HuH-7 (cell line): ENCODE measurements around the gene PTPRN2.

Experiments
- DNase-seq: peaks from one replicate; pipeline ENCODE4 v3.0.0; 2011; ENCODE audit warnings: low spot score

PTPRN2 gene

DNA sequence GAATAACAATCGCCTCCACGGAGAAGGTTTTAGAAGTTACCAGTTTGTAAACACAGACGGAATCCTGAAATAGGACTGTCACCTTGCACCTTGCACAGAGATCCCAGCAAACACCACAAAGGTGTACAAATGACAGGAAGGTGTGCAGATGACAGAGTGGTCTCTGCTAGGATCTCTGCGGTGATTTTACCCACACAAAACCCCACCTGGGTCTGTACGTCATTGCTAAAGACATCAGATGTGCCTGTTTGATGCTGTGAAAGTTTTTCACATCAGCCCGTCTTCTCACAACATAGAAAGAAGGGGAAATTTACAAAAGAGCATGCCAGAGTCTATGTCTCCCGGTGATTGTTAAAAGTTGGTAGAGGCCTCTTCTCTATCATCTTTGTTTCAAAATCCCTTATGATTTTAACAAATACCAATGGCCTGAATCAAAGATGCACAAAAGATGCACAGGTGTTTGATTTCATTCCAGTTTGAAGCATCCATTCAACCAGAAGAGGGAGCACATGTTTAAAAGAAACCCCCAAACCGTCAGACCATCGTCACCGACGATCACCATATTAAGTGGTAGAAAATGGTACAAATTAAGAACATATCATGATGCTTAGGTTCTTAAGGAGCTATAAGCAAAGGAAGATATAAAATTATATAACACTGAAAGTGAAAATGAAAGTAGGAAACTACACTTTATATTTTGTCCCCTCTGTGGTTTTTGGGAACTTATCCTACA is 576.5 kb downstream of the PTPRN2 start:
- DNase-seq, result no peak

DNA sequence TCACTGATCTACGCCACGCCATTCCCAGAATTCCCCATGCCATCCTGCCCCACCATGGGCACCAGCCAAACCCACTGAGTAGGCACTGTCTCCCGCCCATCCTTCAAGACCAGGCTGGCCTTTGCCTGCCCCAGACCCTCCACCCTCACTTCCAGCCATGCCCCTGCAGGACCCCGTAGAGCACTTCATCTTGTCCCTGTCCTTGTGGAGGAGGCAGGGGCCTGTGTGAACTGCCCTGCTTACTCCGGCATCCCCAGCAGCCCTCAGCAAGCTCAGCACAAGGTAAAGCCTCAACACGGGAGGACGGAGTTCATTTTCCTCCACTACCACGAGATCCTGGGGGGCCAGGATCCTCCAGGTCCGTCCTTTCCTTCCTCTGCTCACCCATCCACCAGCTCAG is 577.7 kb downstream of the PTPRN2 start:
- DNase-seq, result no peak

DNA sequence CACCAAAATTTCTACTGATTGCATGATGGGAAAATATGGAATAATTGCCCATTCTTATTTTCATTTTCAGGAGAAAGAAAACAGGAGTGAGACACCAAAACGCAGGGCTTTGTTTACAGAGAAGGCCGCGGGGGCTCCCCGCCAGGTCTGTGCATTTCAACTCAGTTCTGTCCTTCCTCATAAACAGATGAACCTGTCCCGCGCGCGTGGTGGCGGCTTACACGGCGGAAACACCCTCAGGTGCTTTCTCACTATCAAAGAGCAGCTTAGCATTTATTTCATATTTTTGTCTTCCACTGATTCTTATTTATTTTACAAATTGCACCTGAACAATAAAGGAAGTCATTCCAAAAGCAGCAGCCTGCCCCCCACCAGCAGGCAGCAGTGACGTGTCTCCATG is 579.4 kb downstream of the PTPRN2 start:
- DNase-seq, result no peak

- no peak for DNase-seq
Observed at GRCh38 chr7:158007697-158008257, 579.8 kb downstream of the PTPRN2 start.

DNA sequence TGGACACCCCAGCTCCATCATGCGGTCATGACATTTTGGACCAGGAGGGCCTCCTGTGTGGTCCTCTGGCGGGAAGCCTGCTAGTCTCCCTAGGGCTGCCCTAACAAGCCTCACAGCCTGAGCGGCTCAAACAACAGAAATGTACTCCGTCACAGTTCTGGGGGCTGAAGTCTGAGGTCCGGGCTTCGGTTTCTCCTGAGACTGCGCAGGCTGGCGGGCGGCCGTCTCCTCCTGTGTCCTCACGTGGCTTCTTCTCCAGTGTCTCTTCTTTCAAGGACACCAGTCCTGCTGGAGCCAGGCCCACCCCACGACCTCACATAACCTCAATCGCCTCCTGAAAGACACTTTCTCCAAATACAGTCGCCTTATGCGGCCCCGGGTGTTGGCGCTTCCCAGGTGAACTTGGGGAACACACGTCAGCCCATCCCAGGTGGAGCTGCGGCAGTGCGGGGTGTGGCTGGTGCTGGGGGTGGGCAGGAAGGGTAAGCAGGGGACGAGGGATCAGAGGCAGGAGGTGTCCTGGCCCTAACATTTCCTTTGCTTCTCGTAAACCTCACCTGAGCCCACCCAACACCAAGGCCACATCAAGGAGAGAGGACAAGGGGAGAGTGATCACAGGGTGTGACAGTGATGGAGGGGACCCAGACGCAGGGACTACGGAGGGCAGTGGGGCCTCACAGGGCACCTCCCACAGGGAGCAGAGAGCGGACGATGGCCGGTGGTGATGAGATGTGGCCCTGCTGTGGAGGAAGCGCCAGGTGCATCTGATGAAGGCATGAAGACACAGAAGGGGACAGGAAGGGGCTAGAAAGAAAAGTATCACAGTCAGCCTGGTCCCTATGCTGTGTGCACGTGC is 580.6 kb downstream of the PTPRN2 start:
- no peak for DNase-seq

GRCh38 chr7:158005531-158005930 is 582.1 kb downstream of the PTPRN2 start:
- no peak for DNase-seq

DNA sequence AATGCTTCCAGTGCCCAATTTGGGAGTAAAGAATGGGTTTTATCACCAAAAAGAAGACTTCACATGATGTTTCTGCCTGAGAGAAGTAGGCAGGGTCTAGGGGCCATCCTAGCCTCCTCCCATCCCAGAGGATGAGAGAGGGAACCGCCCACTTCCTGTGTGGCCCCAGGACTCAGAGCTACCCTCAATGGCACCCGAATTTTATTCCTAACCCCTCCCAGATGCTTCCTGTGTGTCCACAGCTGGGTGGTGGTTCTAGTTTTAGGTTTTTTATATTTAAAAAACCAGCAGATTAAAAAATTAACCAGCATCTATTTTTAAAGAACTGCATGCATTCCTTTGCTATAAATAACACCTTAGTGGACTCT is 583.5 kb downstream of the PTPRN2 start:
- no peak for DNase-seq

- no peak for DNase-seq
Observed at GRCh38 chr7:158003441-158004122, 584.0 kb downstream of the PTPRN2 start.

DNA sequence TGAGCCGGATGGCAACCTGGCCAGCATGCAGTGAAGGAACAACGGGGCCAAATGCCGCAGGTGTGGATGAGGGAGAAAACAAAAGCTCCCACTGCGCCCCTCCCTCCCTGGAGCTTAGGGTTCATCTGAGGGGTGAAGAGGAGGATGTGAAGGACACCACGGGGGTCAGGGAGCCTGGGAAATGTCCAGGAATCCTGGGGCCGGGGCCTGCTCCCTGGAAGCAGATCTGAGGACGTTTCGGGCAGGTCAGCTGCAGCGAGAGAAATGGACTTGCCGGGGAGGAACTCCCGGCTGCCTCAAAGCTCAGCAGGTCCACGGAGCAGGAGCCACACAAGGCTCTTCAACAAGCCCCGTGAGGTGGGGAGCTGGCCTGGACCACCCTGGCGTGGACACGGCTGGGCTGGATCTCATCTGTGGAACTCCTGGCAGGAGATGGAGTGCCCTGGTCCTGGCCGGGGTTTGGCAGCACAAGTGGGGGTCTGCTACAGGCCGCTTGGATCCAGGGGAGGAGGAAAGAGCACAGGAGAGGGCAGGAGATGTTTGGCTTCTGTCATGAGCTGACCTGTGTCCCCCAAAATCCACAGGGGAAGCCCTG is 585.0 kb downstream of the PTPRN2 start:
- DNase-seq, result no peak

GRCh38 chr7:158001621-158002320 is 585.9 kb downstream of the PTPRN2 start:
- no peak for DNase-seq

GRCh38 chr7:158001003-158001402 is 586.6 kb downstream of the PTPRN2 start:
- no peak for DNase-seq

GRCh38 chr7:158000160-158000559 is 587.5 kb downstream of the PTPRN2 start:
- no peak for DNase-seq

GRCh38 chr7:157998884-157999552 is 588.6 kb downstream of the PTPRN2 start:
- DNase-seq, result no peak

- DNase-seq, result no peak
Observed at GRCh38 chr7:157997471-157997870, 590.2 kb downstream of the PTPRN2 start.

GRCh38 chr7:157997080-157997440 is 590.6 kb downstream of the PTPRN2 start:
- no peak for DNase-seq

- no peak for DNase-seq
Observed at GRCh38 chr7:157996359-157997079, 591.1 kb downstream of the PTPRN2 start.

- DNase-seq, result no peak
Observed at GRCh38 chr7:157995815-157996214, 591.8 kb downstream of the PTPRN2 start.

DNA sequence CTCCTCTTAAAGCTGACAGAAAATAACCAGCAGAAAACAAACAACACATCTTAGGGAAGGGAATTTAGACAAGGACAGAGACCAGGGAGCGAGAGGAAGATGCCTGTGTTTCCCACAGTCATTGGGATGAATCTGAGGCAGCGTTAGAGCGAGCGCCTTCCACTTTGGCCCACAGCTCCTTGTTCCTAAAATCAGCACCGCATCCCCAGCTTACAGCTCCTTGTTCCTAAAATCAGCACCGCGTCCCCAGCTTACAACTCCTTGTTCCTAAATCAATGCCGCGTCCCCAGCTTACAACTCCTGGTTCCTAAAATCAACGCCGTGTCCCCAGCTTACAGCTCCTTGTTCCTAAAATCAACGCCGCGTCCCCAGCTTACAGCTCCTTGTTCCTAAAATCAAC is 593.3 kb downstream of the PTPRN2 start:
- no peak for DNase-seq

- DNase-seq, result no peak
Observed at GRCh38 chr7:157993406-157994105, 594.1 kb downstream of the PTPRN2 start.
